ENCODE results near the gene SLMAP.

DNA sequence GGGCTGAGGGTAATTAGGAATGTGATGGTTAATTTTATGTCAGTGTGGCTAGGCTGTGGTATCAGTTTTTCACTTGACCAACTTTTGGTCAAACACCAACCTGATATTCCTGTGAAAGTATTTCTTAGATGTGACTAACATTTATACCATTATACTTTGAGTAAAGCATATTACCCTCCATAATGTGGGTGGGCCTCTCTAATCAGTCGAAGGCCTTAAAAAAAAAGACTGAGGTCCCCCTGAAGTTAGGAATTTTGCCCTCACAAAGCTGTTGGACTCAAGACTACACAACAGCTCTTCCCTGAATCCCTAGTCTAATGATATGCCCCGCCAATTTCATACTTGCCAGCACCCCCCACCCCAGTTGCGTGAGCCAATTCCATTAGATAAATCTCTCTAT, 12.5 kb downstream of the SLMAP start:
- TF ChIP-seq GATA3 (IDR thresholded peaks at IDR 0.05; ENCODE audit: low read depth, low read length) (no peak), GATA2 (IDR thresholded peaks at IDR 0.05; ENCODE audit: low read depth, low read length) (no peak)

All from SH-SY5Y (cell line).